H1 (cell line): Measurements from ENCODE around the gene SCCPDH.

Experiments used
- CTCF ChIP-seq, 3 experiments: IDR thresholded peaks; 1 replicate in 2 of 3; 2 replicates in 1 of 3; pipeline versions ENCODE4 v1.5.1 to v1.6.1; 2011; ENCODE audit warnings: low read length in 3 of 3, mild to moderate bottlenecking in 3 of 3, inconsistent platforms in 2 of 3, low read depth in 1 of 3, moderate library complexity in 1 of 3; ENCODE audit not compliant: insufficient read depth in 1 of 3; ENCODE audit errors: control extremely low read depth in 1 of 3
- EGR1 ChIP-seq: IDR thresholded peaks from 2 replicates; pipeline ENCODE4 v1.6.1; 2011; ENCODE audit warnings: low read depth, low read length, borderline replicate concordance
- JUN ChIP-seq: IDR thresholded peaks from 2 replicates; pipeline ENCODE4 v1.6.1; 2011; ENCODE audit warnings: low read depth, mild to moderate bottlenecking, improper control_type of control experiment, low read length
- RAD21 ChIP-seq, 2 experiments: IDR thresholded peaks in 1 of 2; conservative IDR thresholded peaks in 1 of 2; 2 replicates each; pipeline ENCODE4 v1.6.1; 2011; ENCODE audit warnings: low read depth in 2 of 2, low read length in 2 of 2, improper control_type of control experiment in 1 of 2, inconsistent platforms in 1 of 2, mild to moderate bottlenecking in 1 of 2, moderate library complexity in 1 of 2
- RNF2 ChIP-seq: fragments of 200-900, 300-1000 bp; sonication (generic); IDR thresholded peaks from 2 replicates; pipeline ENCODE4 v1.7.1; 2016; ENCODE audit warnings: borderline replicate concordance, low read depth, mild to moderate bottlenecking, antibody characterized with exemption, low read length; ENCODE audit not compliant: poor library complexity, severe bottlenecking; ENCODE audit errors: missing control alignments

GRCh38 chr1:246727594-246727993, 3.4 kb downstream of the SCCPDH start:
- TF ChIP-seq EGR1 = no peak
- no peak for TF ChIP-seq CTCF (IDR thresholded peaks at IDR 0.05; ENCODE audit: control extremely low read depth in 1 of 3, insufficient read depth in 1 of 3, low read depth in 1 of 3, low read length in 3 of 3)
- TF ChIP-seq RNF2 = no peak
- TF ChIP-seq JUN = no peak
- TF ChIP-seq RAD21 (IDR thresholded peaks at IDR 0.05 in 1 of 2, conservative IDR thresholded peaks at IDR 0.05 in 1 of 2; ENCODE audit: low read depth in 2 of 2, low read length in 2 of 2) = no peak
